ENCODE data around the gene ASB15.

Gene ASB15

GRCh38 chr7:123665157-123665556, 63.5 kb downstream of the ASB15 start:
- Histone ChIP-seq H3K9me3 (ENCODE audit: control insufficient read depth, low read length) (no peaks in the 10 kb centered on the region), H3K36me3 (ENCODE audit: control insufficient read depth in 1 of 2, insufficient read depth in 2 of 2, low read depth in 1 of 2, low read length in 2 of 2) (no peaks in the 10 kb centered on the region), H3K9ac (ENCODE audit: low read length) (no peak overlapping the region)

GRCh38 chr7:123665896-123666295, 64.3 kb downstream of the ASB15 start:
- no peak for DNase-seq
- H4K8ac ChIP-seq (ENCODE audit: low read length): no peak overlapping the region
- H3K14ac ChIP-seq (ENCODE audit: low read length in 2 of 2): no peak overlapping the region

More at GRCh38 chr7:123665157-123665556, 63.5 kb downstream of the ASB15 start:
- Histone ChIP-seq H4K8ac (ENCODE audit: low read length) (no peak overlapping the region), H3K18ac (ENCODE audit: low read depth in 1 of 2, low read length in 2 of 2) (no peak overlapping the region), H3K23ac (ENCODE audit: low read length in 2 of 2) (no peak overlapping the region), H3K79me1 (replicated peaks; ENCODE audit: low read length, poor library complexity, severe bottlenecking) (no peaks in the 10 kb centered on the region), H3K27ac (ENCODE audit: low read length, poor library complexity, severe bottlenecking) (no peak overlapping the region), H2AK5ac (ENCODE audit: low read length, severe bottlenecking) (no peak overlapping the region), H2BK120ac (ENCODE audit: low read depth, low read length) (no peak overlapping the region), H3K4me2 (ENCODE audit: low read length, poor library complexity, severe bottlenecking) (no peak overlapping the region), H3K4me1 (ENCODE audit: control insufficient read depth, insufficient read depth, low read depth, low read length) (no peaks in the 10 kb centered on the region), H3K14ac (ENCODE audit: low read length in 2 of 2) (no peak overlapping the region), H2AFZ (ENCODE audit: low read depth, low read length) (no peak overlapping the region), H2BK5ac (ENCODE audit: low read depth, low read length, poor library complexity, severe bottlenecking) (no peak overlapping the region), H4K91ac (ENCODE audit: low read length) (no peak overlapping the region), H3K27me3 (ENCODE audit: control insufficient read depth in 1 of 2, insufficient read depth in 1 of 2, low read length in 2 of 2) (no peaks in the 10 kb centered on the region), H2BK12ac (ENCODE audit: low read length in 2 of 2) (no peak overlapping the region), H3K4ac (ENCODE audit: low read depth in 1 of 2, low read length in 2 of 2) (no peak overlapping the region), H3K4me3 (ENCODE audit: insufficient read depth in 1 of 2, low read depth in 1 of 2, low read length in 2 of 2) (no peak overlapping the region), H2BK15ac (ENCODE audit: low read depth, poor library complexity, severe bottlenecking) (no peak overlapping the region)
- no CpG with 5 or more reads among the region's 2 CpGs for WGBS
- no peak for DNase-seq

GRCh38 chr7:123666492-123666891, 64.9 kb downstream of the ASB15 start:
- Histone ChIP-seq H2AFZ (ENCODE audit: low read depth, low read length) (no peak overlapping the region), H2BK5ac (ENCODE audit: low read depth, low read length, poor library complexity, severe bottlenecking) (no peak overlapping the region), H3K4me3 (ENCODE audit: insufficient read depth in 1 of 2, low read depth in 1 of 2, low read length in 2 of 2) (no peak overlapping the region), H3K4ac (ENCODE audit: low read depth in 1 of 2, low read length in 2 of 2) (no peak overlapping the region), H3K23ac (ENCODE audit: low read length in 2 of 2) (no peak overlapping the region), H3K27me3 (ENCODE audit: control insufficient read depth in 1 of 2, insufficient read depth in 1 of 2, low read length in 2 of 2) (no peaks in the 10 kb centered on the region), H3K9ac (ENCODE audit: low read length) (no peak overlapping the region), H3K4me2 (ENCODE audit: low read length, poor library complexity, severe bottlenecking) (no peak overlapping the region), H2BK15ac (ENCODE audit: low read depth, poor library complexity, severe bottlenecking) (no peak overlapping the region), H3K36me3 (ENCODE audit: control insufficient read depth in 1 of 2, insufficient read depth in 2 of 2, low read depth in 1 of 2, low read length in 2 of 2) (no peaks in the 10 kb centered on the region), H3K9me3 (ENCODE audit: control insufficient read depth, low read length) (no peaks in the 10 kb centered on the region), H3K18ac (ENCODE audit: low read depth in 1 of 2, low read length in 2 of 2) (no peak overlapping the region), H2BK120ac (ENCODE audit: low read depth, low read length) (no peak overlapping the region), H3K27ac (ENCODE audit: low read length, poor library complexity, severe bottlenecking) (no peak overlapping the region), H3K79me1 (replicated peaks; ENCODE audit: low read length, poor library complexity, severe bottlenecking) (no peaks in the 10 kb centered on the region), H2BK12ac (ENCODE audit: low read length in 2 of 2) (no peak overlapping the region), H4K91ac (ENCODE audit: low read length) (no peak overlapping the region), H3K4me1 (ENCODE audit: control insufficient read depth, insufficient read depth, low read depth, low read length) (no peaks in the 10 kb centered on the region), H2AK5ac (ENCODE audit: low read length, severe bottlenecking) (no peak overlapping the region), H4K8ac (ENCODE audit: low read length) (no peak overlapping the region), H3K14ac (ENCODE audit: low read length in 2 of 2) (no peak overlapping the region)
- no peak for DNase-seq
- WGBS: 89% methylated on average over 1 of the region's 1 CpG

More at GRCh38 chr7:123665896-123666295, 64.3 kb downstream of the ASB15 start:
- Histone ChIP-seq H4K91ac (ENCODE audit: low read length) (no peak overlapping the region), H2AK5ac (ENCODE audit: low read length, severe bottlenecking) (no peak overlapping the region), H3K4ac (ENCODE audit: low read depth in 1 of 2, low read length in 2 of 2) (no peak overlapping the region), H3K4me3 (ENCODE audit: insufficient read depth in 1 of 2, low read depth in 1 of 2, low read length in 2 of 2) (no peak overlapping the region), H3K4me2 (ENCODE audit: low read length, poor library complexity, severe bottlenecking) (no peak overlapping the region), H3K79me1 (replicated peaks; ENCODE audit: low read length, poor library complexity, severe bottlenecking) (no peaks in the 10 kb centered on the region), H3K9ac (ENCODE audit: low read length) (no peak overlapping the region), H3K4me1 (ENCODE audit: control insufficient read depth, insufficient read depth, low read depth, low read length) (no peaks in the 10 kb centered on the region), H3K27me3 (ENCODE audit: control insufficient read depth in 1 of 2, insufficient read depth in 1 of 2, low read length in 2 of 2) (no peaks in the 10 kb centered on the region), H2BK5ac (ENCODE audit: low read depth, low read length, poor library complexity, severe bottlenecking) (no peak overlapping the region), H3K18ac (ENCODE audit: low read depth in 1 of 2, low read length in 2 of 2) (no peak overlapping the region), H3K36me3 (ENCODE audit: control insufficient read depth in 1 of 2, insufficient read depth in 2 of 2, low read depth in 1 of 2, low read length in 2 of 2) (no peaks in the 10 kb centered on the region), H2AFZ (ENCODE audit: low read depth, low read length) (peak overlapping the region; percentile 43), H2BK120ac (ENCODE audit: low read depth, low read length) (no peak overlapping the region), H2BK12ac (ENCODE audit: low read length in 2 of 2) (no peak overlapping the region), H3K27ac (ENCODE audit: low read length, poor library complexity, severe bottlenecking) (no peak overlapping the region), H2BK15ac (ENCODE audit: low read depth, poor library complexity, severe bottlenecking) (no peak overlapping the region), H3K9me3 (ENCODE audit: control insufficient read depth, low read length) (no peaks in the 10 kb centered on the region), H3K23ac (ENCODE audit: low read length in 2 of 2) (no peak overlapping the region)
- 71% methylated on average over 1 of the region's 1 CpG for WGBS

- H3K9ac ChIP-seq (ENCODE audit: low read length): no peak overlapping the region
- no peak overlapping the region for H2BK5ac ChIP-seq (ENCODE audit: low read depth, low read length, poor library complexity, severe bottlenecking)
- H4K91ac ChIP-seq (ENCODE audit: low read length): no peak overlapping the region
- H2AK5ac ChIP-seq (ENCODE audit: low read length, severe bottlenecking): no peak overlapping the region
- H3K4me1 ChIP-seq (ENCODE audit: control insufficient read depth, insufficient read depth, low read depth, low read length): no peaks in the 10 kb centered on the region
- H2BK15ac ChIP-seq (ENCODE audit: low read depth, poor library complexity, severe bottlenecking): no peak overlapping the region
- H3K27me3 ChIP-seq (ENCODE audit: control insufficient read depth in 1 of 2, insufficient read depth in 1 of 2, low read length in 2 of 2): no peaks in the 10 kb centered on the region
- no peak overlapping the region for H3K23ac ChIP-seq (ENCODE audit: low read length in 2 of 2)
- no peak overlapping the region for H3K27ac ChIP-seq (ENCODE audit: low read length, poor library complexity, severe bottlenecking)
- H3K4ac ChIP-seq (ENCODE audit: low read depth in 1 of 2, low read length in 2 of 2): peak overlapping the region in 1 of 2 experiments; percentile 41
- 94% methylated on average over 7 of the region's 7 CpGs for WGBS
- no peaks in the 10 kb centered on the region for H3K36me3 ChIP-seq (ENCODE audit: control insufficient read depth in 1 of 2, insufficient read depth in 2 of 2, low read depth in 1 of 2, low read length in 2 of 2)
- no peaks in the 10 kb centered on the region for H3K9me3 ChIP-seq (ENCODE audit: control insufficient read depth, low read length)
- no peak overlapping the region for H3K14ac ChIP-seq (ENCODE audit: low read length in 2 of 2)
- DNase-seq: no peak
- H3K4me3 ChIP-seq (ENCODE audit: insufficient read depth in 1 of 2, low read depth in 1 of 2, low read length in 2 of 2): no peak overlapping the region
- H3K18ac ChIP-seq (ENCODE audit: low read depth in 1 of 2, low read length in 2 of 2): no peak overlapping the region
- no peak overlapping the region for H4K8ac ChIP-seq (ENCODE audit: low read length)
- H3K79me1 ChIP-seq (replicated peaks; ENCODE audit: low read length, poor library complexity, severe bottlenecking): no peaks in the 10 kb centered on the region
- H2AFZ ChIP-seq (ENCODE audit: low read depth, low read length): no peak overlapping the region
- H2BK120ac ChIP-seq (ENCODE audit: low read depth, low read length): no peak overlapping the region
- no peak overlapping the region for H2BK12ac ChIP-seq (ENCODE audit: low read length in 2 of 2)
- no peak overlapping the region for H3K4me2 ChIP-seq (ENCODE audit: low read length, poor library complexity, severe bottlenecking)
These were observed 67.9 kb downstream of the ASB15 start for GRCh38 chr7:123669485-123669884.
